Fibroblast of the conjunctiva (primary cell): ENCODE measurements around the gene CALCR.

ENCODE experiments used
- DNase-seq: peaks from one replicate; pipeline ENCODE4 v3.0.0-alpha.2; 2010; ENCODE audit warnings: low read depth

CALCR gene

GRCh38 chr7:93447509-93447908 is 127.0 kb downstream of the CALCR start:
- DNase-seq = no peak

GRCh38 chr7:93442478-93443224 is 131.9 kb downstream of the CALCR start:
- no peak for DNase-seq

- DNase-seq = no peak
These were observed 138.7 kb downstream of the CALCR start for GRCh38 chr7:93435791-93436190.

- no peak for DNase-seq
These were observed 142.4 kb downstream of the CALCR start for GRCh38 chr7:93432130-93432529.

- no peak for DNase-seq
These were observed 143.5 kb downstream of the CALCR start for GRCh38 chr7:93430917-93431588.

- DNase-seq = no peak
These were observed 145.0 kb downstream of the CALCR start for GRCh38 chr7:93429563-93429962.

GRCh38 chr7:93427107-93427506 is 147.4 kb downstream of the CALCR start:
- DNase-seq = no peak

GRCh38 chr7:93426155-93426696 is 148.3 kb downstream of the CALCR start:
- no peak for DNase-seq

GRCh38 chr7:93414574-93414973 is 159.9 kb downstream of the CALCR start:
- no peak for DNase-seq

- no peak for DNase-seq
These were observed 165.2 kb downstream of the CALCR start for GRCh38 chr7:93409324-93409723.

GRCh38 chr7:93407239-93407638 is 167.3 kb downstream of the CALCR start:
- DNase-seq = no peak

GRCh38 chr7:93402944-93403343 is 171.6 kb downstream of the CALCR start:
- no peak for DNase-seq

- no peak for DNase-seq
These were observed 174.9 kb downstream of the CALCR start for GRCh38 chr7:93399642-93400041.

- DNase-seq = no peak
These were observed 181.5 kb downstream of the CALCR start for GRCh38 chr7:93392984-93393383.

GRCh38 chr7:93390660-93391059 is 183.9 kb downstream of the CALCR start:
- no peak for DNase-seq

- no peak for DNase-seq
These were observed 192.2 kb downstream of the CALCR start for GRCh38 chr7:93382362-93382761.

- DNase-seq = no peak
These were observed 196.3 kb downstream of the CALCR start for GRCh38 chr7:93378131-93378760.

- no peak for DNase-seq
These were observed 198.9 kb downstream of the CALCR start for GRCh38 chr7:93375603-93376002.
